ENCODE measurements around the gene STAB1. TPM values are rescaled to one million over a fixed set of nuclear protein-coding genes. Genes with fewer than 3 reads are reported as not detected.

The STAB1 gene
- total and polyA plus RNA-seq, 2 of the 8 experiments (the other 6 are each of a cell fraction or from before 2014, with no cell fraction given): 1.0 to 1.9 TPM

- Histone ChIP-seq H2BK12ac (ENCODE audit: low read depth, low read length) (peak overlapping the region; percentile 18), H2BK120ac (replicated peaks; ENCODE audit: low read depth, low read length) (no peak overlapping the region), H2BK5ac (ENCODE audit: low read depth, low read length) (0 out of 2 replicates have a peak overlapping the region, but pooled peaks have one; percentile 31), H4K91ac (replicated peaks; ENCODE audit: insufficient read length, low read length) (peak overlapping the region; percentile 17), H3K79me2 (ENCODE audit: control insufficient read depth in 1 of 2, insufficient read depth in 2 of 2, low read length in 2 of 2) (no peaks in the 10 kb centered on the region), H3K4me1 (replicated peaks in 1 of 4; ENCODE audit: control insufficient read depth in 3 of 4, insufficient read depth in 4 of 4, low read length in 3 of 4) (peaks cover 0 to 18% (median 10%) of the 10 kb centered on the region in 4 experiments; a peak in 5 of 7 replicates), H3K14ac (ENCODE audit: insufficient read length) (no peak overlapping the region), H3K36me3 (ENCODE audit: control insufficient read depth in 2 of 4, insufficient read depth in 4 of 4, low read length in 3 of 4) (no peaks in the 10 kb centered on the region), H2AK5ac (ENCODE audit: low read depth, low read length) (no peak overlapping the region), H3K18ac (ENCODE audit: extremely low read depth, low read length) (no peak overlapping the region), H2BK20ac (ENCODE audit: low read length) (no peak overlapping the region; the same call in 1 of the 2 replicates), H3K4me3 (ENCODE audit: extremely low read depth in 1 of 4, insufficient read depth in 2 of 4, low read depth in 3 of 4, low read length in 4 of 4) (no peak overlapping the region), H3K9ac (replicated peaks in 1 of 4; ENCODE audit: extremely low read depth in 1 of 4, low read depth in 3 of 4, low read length in 3 of 4) (no peak overlapping the region), H3K27ac (ENCODE audit: low read depth, low read length) (no peak overlapping the region), H2BK15ac (ENCODE audit: low read length) (peak overlapping the region; percentile 72; the same call in 1 of the 2 replicates), H3K79me1 (ENCODE audit: low read depth, low read length) (peaks cover 3% of the 10 kb centered on the region; the same call in 1 of the 2 replicates), H4K5ac (ENCODE audit: insufficient read length, low read depth, low read length) (no peak overlapping the region), H3K27me3 (replicated peaks in 1 of 4; ENCODE audit: control insufficient read depth in 3 of 4, extremely low read depth in 1 of 4, insufficient read depth in 3 of 4, low read length in 3 of 4) (0 out of 7 replicates have a peak, but pooled peaks cover 0 to 2% (median 0%) of the 10 kb centered on the region in 4 experiments), H4K20me1 (replicated peaks in 1 of 2; ENCODE audit: control insufficient read depth in 1 of 2, insufficient read depth in 2 of 2, low read length in 2 of 2) (no peaks in the 10 kb centered on the region), H3K56ac (replicated peaks; ENCODE audit: insufficient read length, low read depth, low read length) (no peak overlapping the region), H3K4me2 (ENCODE audit: insufficient read depth in 1 of 2, low read depth in 2 of 2, low read length in 2 of 2) (no peak overlapping the region), H3K4ac (replicated peaks; ENCODE audit: insufficient read length, low read depth, low read length) (no peak overlapping the region), H3K23ac (ENCODE audit: insufficient read length) (no peak overlapping the region), H3K9me3 (ENCODE audit: insufficient read depth in 2 of 2, low read depth in 1 of 2, low read length in 1 of 2) (no peaks in the 10 kb centered on the region), H4K8ac (ENCODE audit: extremely low read depth, insufficient read depth, low read length) (peak overlapping the region; percentile 32; the same call in 1 of the 2 replicates), H2AFZ (ENCODE audit: low read length) (no peak overlapping the region), H3K23me2 (ENCODE audit: low read depth, low read length) (peaks cover 4% of the 10 kb centered on the region; the same call in 1 of the 2 replicates)
- WGBS, 2 experiments (ENCODE audit: extremely low coverage in 1 of 2, insufficient coverage in 1 of 2, insufficient read length in 1 of 2, insufficient replicate concordance in 2 of 2, low coverage in 1 of 2, low lambda C conversion rate in 2 of 2, missing lambda C conversion rate in 1 of 2): 80% methylated on average over 11 of the region's 12 CpGs; no CpG with 5 or more reads in 1 of the 2 experiments
- FAIRE-seq (no peak), DNase-seq (ENCODE audit: low read depth in 1 of 2, low spot score in 2 of 2) (no peak)
- ChIA-PET CTCF (ENCODE audit: partially characterized antibody) (interaction anchor here (0.6 to 12.8 kb wide), 31 partner anchors 10 to 382 kb away, joined by 3 to 109 read pairs (median 5); partner anchors contain the start of genes STAB1 and TLR9), POLR2A (ENCODE audit: partially characterized antibody) (interaction anchor here (1.5 to 12.3 kb wide), 4 partner anchors 12 to 148 kb away, joined by 4 to 112 read pairs (median 6); no protein-coding TSS in a partner anchor)
- no peak for TF ChIP-seq GTF2F1 (IDR thresholded peaks at IDR 0.05; ENCODE audit: borderline replicate concordance, low read depth, low read length)
- no peak for TF ChIP-seq KDM5A (IDR thresholded peaks at IDR 0.05; ENCODE audit: low read length)
- TF ChIP-seq BCL11A (IDR thresholded peaks at IDR 0.05; ENCODE audit: low read depth in 2 of 2, low read length in 2 of 2): no peak
- TF ChIP-seq SUZ12 (IDR thresholded peaks at IDR 0.05; ENCODE audit: low read length): no peak
- TF ChIP-seq E2F6 (IDR thresholded peaks at IDR 0.05): no peak
- TF ChIP-seq SRF (IDR thresholded peaks at IDR 0.05; ENCODE audit: low read depth, low read length): no peak
- no peak for TF ChIP-seq YY1 (IDR thresholded peaks at IDR 0.05; ENCODE audit: low read depth, low read length)
- TF ChIP-seq MAX (IDR thresholded peaks at IDR 0.05): no peak
- TF ChIP-seq SIN3A (conservative IDR thresholded peaks at IDR 0.05 in 1 of 2, IDR thresholded peaks at IDR 0.05 in 1 of 2; ENCODE audit: low read depth in 1 of 2, low read length in 2 of 2): no peak
- no peak for TF ChIP-seq TBP (IDR thresholded peaks at IDR 0.05; ENCODE audit: low read depth, low read length)
Observed at GRCh38 chr3:52447512-52448355, 47.4 kb upstream of the STAB1 start.
